NCI-H510A (cell line): Measurements from ENCODE around the gene ADAMTS2.

ENCODE experiments used
- DNase-seq: peaks from one replicate; lab custom pipeline; 2025; lab: John Stamatoyannopoulos, UW

The ADAMTS2 gene

DNA sequence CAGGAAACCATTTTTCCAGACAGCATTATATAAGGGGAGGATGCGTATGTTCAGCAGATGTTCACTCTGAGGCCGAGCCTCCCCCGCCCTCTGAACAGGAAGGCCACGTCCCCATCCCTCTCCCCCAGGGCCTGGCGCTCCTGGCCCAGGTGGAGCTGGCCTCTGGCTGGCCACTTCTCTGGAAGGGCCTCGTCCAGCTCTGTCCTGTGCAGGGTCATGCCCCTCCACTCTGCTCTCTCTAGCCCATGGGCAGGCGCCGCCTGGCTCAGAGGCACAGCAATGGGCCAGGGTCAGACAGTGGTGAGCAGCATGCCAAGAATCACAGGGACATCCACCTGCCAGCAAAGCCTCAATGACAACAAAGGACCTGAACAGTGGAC lies 34.2 kb downstream of the ADAMTS2 start:
- no peak for DNase-seq

DNA sequence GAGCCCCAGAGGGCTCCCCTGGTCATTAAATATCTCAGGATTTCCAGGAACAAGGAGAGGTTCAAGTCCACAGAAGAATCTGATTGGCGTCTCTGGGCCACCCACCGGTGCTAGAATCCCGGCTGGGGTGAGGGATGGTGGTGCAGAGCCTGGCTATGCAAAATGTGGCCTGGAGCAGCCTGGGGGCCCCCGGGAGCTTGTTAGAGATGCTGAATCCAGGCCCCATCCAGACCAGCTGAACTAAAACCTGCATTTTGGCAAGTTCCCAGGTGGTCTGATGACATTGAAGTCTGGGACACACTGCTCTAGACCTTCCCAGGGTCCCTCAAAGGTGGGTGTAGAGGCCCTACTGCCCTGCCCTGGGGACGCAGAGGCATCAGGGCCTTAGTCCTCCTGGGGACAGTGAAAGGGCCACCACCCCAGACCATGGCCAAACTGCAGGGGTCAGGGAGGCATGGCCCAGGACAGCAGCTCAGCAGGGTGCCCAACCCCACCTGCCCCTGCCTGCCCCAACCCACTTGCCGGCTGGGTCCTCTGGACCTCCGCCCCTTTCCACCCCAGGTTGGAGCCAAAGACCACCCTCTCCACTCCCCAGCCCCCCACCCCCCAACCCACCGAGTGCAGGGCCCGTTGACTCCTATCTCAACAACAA lies 34.7 kb downstream of the ADAMTS2 start:
- DNase-seq, result no peak

DNA sequence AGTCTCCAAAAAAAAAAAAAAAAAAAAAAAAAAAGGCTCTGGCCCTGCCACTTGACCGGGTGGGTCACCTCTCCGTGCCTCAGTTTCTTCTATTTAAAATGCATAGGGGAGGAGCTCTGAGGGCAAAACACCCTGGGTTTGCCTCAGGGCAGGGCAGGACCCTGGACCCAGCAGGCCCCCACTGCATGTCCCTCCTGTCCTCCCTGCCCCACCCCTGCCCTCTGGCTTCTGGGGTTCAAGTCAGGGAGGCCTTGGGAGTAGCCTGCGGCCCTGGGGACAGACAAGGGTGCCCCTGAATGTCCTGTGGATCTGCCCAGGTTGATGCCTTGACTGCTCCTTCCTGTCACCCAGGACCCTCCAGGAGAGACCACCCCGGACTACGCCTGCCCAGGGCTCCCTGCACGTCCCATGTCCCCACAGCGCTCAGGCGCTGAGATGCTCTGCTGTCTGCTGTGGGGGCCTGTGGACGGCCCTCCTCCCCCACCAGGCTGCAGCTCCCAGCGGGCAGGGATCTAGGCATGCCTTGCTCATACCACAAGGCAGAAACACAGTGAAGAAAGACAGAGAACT lies 35.4 kb downstream of the ADAMTS2 start:
- DNase-seq, result no peak

DNA sequence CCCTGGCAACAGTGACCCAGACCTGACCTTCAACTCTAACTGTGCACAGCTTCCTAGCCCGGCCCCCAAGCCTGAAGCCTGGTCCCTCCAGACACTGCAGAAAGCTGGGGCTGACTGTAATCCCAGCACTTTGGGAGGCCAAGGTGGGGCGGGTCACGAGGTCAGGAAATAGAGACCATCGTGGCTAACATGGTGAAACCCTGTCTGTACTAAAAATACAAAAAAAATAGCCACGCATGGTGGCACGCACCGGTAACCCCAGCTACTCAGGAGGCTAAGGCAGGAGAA lies 35.9 kb downstream of the ADAMTS2 start:
- DNase-seq, result no peak

DNA sequence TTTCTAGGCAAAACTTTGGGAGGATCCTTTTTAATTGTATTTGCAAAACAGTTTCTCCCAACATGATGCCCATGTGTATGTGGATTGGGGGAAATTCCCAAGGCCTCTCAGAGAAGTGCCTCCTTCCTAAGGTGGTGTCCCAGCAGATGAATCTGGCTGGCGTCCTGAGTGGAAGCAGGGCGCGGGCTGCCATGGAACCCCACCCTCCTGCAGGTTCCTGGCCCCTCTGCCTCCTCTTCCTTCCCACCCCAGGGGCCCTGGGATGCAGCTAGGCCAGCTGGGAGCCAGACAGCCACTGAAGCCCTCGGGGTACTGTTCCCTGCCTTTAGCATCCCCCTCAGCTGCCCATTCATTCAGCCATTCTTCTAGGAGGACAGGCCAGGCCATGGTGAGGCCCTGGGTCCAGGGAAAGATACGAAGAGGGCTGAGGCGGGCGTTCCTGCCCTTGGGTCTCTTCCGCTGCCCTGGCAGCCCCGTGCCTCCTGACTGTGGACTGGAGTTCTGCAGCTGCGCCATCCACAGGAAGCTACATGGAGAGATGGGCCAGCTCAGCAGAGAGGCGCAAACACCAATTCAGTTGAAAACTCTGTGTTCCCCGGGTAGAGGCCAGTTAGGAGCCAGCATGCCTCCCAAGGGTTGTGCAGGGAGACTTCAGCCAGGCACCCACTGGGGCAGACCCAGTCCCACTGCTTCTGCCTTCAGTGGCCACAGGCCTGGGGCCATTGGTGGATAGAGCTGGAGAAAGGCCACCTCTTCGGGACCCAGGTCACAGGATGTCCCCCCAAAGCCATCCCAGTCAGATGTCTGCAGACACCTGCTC lies 36.5 kb downstream of the ADAMTS2 start:
- DNase-seq, result no peak

DNA sequence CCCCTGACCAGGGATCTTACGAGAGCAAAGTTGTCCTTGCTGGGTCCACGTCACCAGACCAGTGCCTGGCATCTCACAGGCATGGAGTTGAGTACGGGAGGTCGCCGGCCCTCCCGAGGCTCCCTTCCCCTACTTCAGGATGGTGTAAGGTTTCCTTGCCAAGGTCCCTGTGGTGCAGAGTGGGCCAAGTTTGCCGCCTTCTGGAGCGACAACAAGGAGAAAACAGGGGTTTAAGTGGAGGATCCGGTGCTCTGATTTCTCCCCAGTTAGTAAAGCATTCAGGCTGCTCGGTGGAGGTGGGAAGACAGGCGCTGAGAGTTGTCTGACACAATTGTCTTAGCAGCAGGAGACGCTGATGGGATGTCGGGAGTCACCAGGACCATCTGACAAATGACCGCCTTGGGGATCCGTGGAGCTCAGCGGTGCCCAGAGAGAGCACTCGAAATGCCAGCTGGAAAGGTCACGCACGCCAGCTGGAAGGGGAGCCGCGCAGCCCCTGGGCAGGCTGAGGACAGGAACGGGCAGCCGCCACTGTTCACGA lies 37.3 kb downstream of the ADAMTS2 start:
- no peak for DNase-seq

DNA sequence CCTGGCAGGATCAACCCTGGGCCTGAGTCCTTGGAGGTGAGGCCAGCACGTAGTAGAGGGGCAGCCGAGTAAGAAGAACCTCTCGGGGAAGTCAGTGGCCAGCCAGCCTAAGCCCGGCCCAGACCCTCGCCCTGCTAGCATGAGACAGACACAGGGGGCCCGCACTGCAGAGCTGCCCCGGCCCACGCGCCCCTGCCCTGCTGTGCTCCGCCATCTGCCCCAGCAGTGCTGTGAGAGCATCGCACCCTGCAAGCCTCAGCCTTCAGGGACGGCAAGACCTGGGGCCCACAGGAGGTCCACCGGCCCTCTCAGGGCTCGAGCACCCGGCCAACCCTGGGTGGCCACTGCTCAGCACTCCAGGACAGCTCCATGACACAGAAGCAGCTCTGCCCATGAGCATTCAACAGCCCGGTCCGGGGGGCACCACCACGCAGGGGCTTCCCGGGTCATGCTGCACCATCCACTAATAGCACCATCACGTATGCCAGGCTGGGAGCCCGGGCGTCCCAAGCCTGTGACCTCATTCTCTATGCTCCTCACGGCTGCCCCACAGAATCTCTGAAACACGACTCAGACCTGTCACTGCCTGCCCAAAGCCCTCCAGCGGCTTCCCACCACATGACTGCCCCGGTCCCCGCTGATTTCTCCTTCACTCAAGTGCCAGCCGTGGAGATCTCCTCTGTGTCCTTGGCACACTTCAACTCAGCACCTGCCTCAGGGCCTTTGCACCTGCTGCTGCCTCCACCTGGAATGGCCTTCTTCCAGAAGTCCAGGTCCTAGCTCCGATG lies 38.1 kb downstream of the ADAMTS2 start:
- no peak for DNase-seq

DNA sequence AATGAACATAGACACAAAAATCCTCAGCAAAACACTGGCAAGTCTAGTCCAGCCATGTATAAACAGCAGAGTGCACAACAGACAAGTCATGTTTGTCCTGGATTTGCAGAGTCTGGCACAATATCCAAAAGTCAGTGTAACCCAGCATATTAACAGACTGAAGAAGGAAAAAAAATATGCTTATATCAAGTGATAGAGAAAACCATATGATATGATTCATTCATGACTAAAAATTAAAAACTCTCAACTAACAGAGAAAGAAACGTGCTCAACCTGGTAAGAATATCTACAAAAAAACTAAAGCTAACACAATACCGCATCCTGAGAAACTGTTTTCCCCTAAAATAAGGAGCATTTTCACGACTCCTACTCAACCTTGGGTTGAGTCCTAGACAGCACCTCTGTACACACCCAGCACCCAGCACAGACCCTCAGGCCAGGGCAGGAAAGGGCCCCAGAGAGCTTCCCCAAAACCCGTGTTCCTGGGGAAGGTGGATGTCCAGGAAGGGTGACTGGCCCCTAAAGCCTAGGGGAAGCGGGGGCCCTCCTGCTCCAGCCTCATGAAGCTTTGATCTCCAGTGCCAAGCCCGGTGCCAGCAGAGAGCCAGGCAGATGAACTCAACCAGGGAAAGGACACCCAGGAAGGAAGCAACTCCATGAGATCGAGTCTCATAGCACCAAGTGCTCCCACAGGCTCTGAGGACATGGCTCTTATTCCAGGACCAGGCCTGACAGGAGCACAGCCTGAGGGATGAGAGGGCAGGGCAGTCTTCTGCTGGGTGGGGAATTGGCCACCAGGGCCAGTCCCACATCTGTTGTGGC lies 38.9 kb downstream of the ADAMTS2 start:
- DNase-seq, result no peak

DNA sequence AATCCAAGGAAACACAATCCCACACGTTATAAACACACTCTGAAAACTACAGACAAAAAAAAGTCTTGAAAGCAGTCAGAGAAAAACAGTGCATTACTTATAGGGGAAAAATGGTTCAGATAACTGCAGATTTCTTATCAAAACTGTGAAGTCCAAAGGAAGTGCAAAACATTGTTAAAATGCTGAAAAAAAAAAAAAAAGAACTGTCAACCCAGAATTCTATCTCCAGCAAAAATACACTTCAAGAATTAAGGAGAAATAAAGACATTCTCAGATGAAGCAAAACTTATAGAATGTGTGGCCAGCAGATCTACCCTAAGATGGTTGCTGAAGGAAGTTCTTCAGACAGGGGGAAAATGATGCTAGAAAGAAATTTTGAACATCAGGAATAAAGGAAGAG lies 40.4 kb downstream of the ADAMTS2 start:
- DNase-seq, result no peak

DNA sequence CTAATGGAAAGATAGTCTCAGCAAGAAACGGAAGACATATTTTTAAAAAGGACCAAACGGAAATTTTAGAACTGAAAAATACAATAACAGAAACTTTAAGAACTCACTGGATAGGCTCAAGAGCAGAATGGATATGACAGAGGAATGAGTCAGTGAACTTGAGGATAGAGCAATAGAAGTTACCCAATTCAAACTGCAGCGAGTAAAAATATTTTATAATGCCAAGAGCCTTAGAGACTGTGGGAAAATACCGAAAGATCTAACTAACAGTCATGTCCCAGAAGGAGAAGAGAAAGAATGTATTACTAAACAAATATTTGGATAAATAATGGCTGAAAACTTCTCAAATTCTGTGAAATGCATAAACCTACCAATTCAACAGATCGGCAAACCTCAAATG lies 40.8 kb downstream of the ADAMTS2 start:
- DNase-seq, result no peak

DNA sequence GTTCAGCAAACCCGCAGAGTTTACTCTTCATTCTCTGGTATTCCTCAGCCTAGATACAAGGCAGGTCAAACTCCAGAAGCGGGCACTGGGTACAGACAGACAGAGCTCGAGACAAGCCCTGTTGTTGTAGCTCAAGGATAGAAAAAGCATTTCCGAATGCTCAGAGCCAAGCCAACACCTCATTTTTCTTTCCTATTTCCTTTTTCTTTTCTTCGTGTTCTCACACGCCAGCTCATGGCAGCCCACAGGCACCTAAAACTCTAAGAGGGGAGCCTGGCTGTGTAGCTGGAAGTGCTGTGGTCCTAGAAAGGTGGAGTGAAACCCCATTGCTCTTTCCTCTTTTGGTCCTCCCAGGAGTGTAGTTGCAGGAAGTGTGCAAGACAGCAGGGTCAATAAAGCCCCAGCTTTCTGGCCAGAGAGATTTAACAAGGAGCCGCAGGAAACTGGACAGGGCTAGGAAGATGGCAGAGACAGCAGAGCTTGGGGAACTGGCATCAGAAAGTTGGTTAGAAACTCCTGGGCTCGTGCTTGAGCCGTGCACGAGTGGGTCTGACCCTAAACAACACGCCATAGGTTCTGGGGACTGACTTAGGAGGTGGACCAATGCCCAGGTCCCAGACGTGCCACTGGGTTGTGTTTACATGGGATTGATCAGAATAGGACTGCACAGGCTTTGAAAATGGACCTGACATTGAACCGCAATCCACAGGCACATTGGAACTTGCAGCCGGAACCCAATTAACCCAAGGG lies 41.6 kb downstream of the ADAMTS2 start:
- DNase-seq, result no peak

DNA sequence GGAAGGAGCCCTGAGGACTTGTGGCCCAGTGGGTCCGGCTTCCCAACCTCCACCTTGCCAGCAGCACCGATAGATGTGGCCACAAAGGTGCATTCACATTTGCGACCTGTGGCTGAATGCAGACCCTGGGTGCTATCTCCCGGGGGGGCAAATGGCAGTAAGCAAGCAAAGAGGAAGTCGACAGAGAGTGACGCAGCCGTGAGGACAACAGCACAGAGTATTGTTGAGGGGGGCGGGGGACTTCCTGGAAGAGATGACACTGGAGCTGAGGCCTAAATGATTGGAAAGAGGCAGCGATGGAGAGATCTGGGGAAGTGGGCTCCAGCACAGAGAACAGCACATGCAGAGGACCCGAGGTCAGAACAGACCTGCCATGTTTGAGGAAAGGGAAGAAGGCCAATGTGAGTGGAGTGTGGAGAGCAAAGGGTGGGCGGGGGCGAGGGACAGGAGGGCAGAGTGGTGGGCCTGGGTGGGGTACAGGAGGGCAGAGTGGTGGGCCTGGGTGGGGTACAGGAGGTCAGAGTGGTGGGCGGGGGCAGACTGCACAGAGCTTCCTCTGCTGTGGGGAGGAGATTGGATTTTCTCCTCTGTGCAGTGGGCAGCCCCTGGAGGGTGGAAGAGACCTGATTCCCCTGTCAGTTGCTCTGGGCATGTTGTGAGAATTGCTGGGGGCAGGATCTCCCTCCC lies 42.6 kb downstream of the ADAMTS2 start:
- DNase-seq, result no peak

DNA sequence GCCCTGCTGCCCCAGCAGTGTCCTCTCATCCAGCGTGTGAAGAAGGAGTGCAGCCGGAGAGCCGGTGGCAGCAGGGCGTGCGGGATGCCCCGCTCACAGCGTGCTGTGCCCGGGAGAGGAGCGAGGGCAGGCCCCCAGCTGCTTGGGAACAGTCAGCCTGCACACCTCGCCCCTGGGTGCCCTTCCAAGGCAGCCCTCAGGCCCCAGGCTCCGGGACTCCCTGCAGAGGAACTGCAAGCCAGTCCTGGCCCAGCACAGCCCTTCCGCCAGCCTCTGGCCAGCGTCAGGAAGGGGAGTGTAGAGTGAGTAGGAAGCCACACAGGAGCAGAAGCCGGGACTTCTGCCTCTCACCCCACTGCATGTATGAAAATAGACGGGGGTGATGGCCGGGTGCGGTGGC lies 43.5 kb downstream of the ADAMTS2 start:
- no peak for DNase-seq

DNA sequence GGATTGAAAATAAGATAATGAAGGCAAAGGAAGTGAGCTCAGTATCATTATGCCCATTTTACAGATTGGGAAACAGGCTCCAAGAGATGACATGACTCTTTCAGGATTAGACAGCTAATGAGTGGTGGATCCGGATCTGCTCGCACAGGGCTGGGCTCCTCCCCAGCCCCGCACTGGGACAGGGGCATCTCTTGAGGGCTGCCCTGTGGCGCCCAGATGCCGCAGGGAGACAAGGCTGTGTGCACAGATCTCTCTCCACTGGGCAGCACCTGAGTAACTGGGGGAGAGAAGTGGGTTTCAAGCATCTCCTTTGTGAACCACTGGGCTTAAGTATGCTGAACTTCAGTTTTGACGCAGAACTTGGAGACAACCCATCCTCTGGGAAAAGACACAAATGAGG lies 43.9 kb downstream of the ADAMTS2 start:
- no peak for DNase-seq

DNA sequence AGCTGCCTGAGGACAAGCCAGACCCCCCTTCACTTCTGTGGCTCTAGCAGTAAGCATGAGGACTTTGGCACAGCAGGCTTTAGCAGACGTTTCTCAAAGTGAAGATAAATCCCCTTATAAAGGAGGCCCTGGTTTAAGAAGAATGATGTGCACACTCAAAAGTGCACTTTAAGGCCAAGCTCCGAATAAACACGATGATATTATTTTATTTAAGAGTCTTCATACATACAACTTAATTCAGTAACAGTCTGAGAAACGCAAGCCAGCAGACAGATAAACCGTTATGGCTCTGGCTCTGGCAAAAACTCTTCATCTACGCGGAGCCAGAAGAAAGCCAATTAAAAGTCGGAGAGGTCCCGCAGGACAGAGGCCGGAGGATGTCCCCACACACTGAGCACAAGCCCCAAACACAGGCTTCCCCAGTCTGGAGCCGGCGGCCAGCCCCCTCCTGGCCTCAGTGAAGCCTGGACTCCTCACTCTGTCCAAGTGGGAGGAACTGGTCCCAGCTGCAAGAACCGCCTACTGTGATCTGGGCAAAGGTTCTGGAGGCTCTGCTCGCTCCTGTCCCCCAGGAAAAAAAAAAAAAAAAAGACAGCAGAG lies 44.6 kb downstream of the ADAMTS2 start:
- no peak for DNase-seq

DNA sequence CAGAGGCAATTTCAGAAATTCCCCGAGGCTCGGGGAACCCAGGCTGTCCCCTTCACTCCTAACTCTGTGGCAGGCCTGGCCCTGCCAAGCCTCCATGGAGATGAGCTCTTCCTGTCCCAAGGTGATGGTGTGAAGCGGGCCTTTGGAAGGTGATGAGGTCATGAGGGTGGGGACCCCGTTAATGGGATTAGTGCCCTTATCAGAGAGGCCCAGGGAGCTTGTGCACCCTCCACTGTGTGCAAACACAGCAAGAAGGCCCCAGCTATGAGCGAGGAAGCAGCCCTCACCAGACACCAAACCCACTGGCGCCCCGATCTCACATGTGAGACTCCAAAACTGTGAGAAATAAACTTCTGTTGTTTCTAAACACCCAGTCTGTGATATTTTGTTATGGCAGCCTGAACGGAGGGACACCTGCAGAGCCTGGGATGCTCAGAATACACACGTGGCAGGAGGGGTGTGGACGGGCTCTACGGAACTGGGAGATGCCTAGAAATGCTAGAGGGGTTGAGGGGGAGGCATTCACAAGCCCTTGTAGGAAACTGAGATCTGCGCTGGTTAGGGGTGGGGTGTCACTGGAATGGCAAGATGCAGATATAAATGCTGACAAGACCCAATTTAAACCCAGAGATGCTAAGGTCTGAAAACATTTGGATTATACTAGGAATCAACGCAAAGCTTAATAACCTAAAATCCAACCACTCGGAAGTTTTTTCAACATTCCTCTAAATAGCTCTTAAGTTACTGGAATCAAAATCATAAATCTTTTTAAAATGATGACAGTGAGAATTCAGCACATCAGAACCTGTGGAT lies 46.9 kb downstream of the ADAMTS2 start:
- no peak for DNase-seq

DNA sequence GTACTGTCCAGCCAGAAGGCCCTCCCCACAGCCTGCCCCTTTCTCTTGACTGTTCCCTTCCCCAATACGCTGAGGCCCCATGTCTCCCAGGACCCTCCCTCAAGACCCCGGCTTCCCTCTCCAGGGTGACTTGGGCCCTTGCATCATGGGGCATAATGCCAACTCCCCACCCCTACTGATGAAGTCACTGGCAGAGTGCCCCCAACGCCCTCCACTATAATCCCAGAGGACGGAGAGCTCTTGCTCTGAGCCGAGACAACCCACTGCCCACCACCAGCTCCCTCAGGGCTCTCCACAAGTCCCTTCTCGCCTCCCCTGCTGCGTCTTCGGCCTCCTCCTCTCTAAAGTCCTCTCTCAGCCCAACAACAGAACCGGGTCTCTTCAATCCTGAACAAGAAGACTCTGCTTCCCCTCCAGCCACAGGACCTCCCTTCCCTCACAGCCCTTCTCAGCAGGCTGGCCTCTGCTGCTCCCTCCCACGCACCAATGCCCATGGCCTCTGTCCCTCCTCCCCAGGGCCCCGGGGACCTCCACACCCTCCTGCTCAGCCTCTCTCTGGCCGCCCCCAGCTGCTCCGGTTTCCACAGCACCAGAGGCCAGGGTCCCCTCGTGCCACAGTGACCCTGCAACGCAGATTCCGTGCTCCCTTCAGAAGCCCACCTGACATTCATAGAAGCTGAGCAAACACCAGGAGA lies 47.6 kb downstream of the ADAMTS2 start:
- no peak for DNase-seq

DNA sequence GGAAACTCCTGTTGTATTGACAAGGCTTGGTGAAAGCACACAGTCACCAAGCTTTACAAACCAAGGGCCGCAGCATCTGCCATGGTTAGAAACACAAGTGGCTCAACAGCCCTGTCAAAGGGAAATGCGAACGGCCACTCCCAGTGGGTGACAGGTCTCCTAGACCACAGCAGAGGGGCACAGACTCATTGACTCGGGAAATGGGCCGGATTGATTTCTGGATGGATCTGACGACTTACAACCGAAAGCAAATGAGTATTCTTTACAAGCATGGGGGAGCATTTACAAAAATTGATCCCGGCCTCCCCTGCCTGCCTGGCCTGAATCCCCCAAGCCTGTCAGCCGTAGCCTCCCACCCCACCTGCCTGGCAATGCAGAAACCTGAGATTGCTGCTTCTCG lies 48.2 kb downstream of the ADAMTS2 start:
- no peak for DNase-seq
